Fibroblast of villous mesenchyme (primary cell): ENCODE results near the gene AK8. TPM values are rescaled to one million over a fixed set of nuclear protein-coding genes. Genes with fewer than 3 reads are reported as not detected.

ENCODE experiments used
- DNase-seq: peaks from one replicate; pipeline ENCODE4 v3.0.0-alpha.2; 2010; ENCODE audit warnings: low read depth
- H3K4me3 ChIP-seq: 2 replicates; pipeline ENCODE4 v1.5.1; 2011; ENCODE audit warnings: low read depth, mild to moderate bottlenecking, low read length
- CTCF ChIP-seq: IDR thresholded peaks from 2 replicates; pipeline ENCODE4 v1.5.1; 2012; ENCODE audit warnings: low read depth, mild to moderate bottlenecking, low read length; ENCODE audit not compliant: insufficient read depth
- total RNA-seq: library from RNA; depleted of rRNA; stranded (reverse); fragments of >200 nt; gene quantifications from 2 replicates; pipeline ENCODE4 v1.2.3, GENCODE V29; 2012

Gene AK8
- total RNA-seq, 1 donor, result not detected

- no peak overlapping the region for H3K4me3 ChIP-seq
- DNase-seq, result no peak
- no peak for TF ChIP-seq CTCF
Measured at GRCh38 chr9:132862533-132862932, 15.6 kb downstream of the AK8 start.

GRCh38 chr9:132861666-132862065 lies 16.4 kb downstream of the AK8 start:
- H3K4me3 ChIP-seq, result no peak overlapping the region
- no peak for DNase-seq
- no peak for TF ChIP-seq CTCF

- no peak for DNase-seq
- no peak for TF ChIP-seq CTCF
- no peak overlapping the region for H3K4me3 ChIP-seq
Measured at GRCh38 chr9:132858751-132859150, 19.3 kb downstream of the AK8 start.

- H3K4me3 ChIP-seq, result no peak overlapping the region
- TF ChIP-seq CTCF, result peak; percentile 18
- DNase-seq, result no peak
Measured at GRCh38 chr9:132857616-132858342, 20.3 kb downstream of the AK8 start.

GRCh38 chr9:132857031-132857430 lies 21.1 kb downstream of the AK8 start:
- TF ChIP-seq CTCF, result no peak
- H3K4me3 ChIP-seq, result no peak overlapping the region
- DNase-seq, result peak; percentile 80

- no peak for TF ChIP-seq CTCF
Measured at GRCh38 chr9:132855904-132856303, 22.2 kb downstream of the AK8 start.

GRCh38 chr9:132854832-132855231 lies 23.3 kb downstream of the AK8 start:
- H3K4me3 ChIP-seq, result no peak overlapping the region
- DNase-seq, result no peak
- no peak for TF ChIP-seq CTCF

More at GRCh38 chr9:132855904-132856303, 22.2 kb downstream of the AK8 start:
- no peak for DNase-seq
- H3K4me3 ChIP-seq, result no peak overlapping the region
